NCI-H2227 treated with DMSO at 0.1 percent for 48 hours (cell line): ENCODE results near the gene SLC35E3.
A peak's percentile ranks its signal among the peaks of the same experiment; 100 is the strongest.

Source experiments
- DNase-seq: peaks from one replicate; lab custom pipeline; 2025; lab: John Stamatoyannopoulos, UW

Gene SLC35E3

DNA sequence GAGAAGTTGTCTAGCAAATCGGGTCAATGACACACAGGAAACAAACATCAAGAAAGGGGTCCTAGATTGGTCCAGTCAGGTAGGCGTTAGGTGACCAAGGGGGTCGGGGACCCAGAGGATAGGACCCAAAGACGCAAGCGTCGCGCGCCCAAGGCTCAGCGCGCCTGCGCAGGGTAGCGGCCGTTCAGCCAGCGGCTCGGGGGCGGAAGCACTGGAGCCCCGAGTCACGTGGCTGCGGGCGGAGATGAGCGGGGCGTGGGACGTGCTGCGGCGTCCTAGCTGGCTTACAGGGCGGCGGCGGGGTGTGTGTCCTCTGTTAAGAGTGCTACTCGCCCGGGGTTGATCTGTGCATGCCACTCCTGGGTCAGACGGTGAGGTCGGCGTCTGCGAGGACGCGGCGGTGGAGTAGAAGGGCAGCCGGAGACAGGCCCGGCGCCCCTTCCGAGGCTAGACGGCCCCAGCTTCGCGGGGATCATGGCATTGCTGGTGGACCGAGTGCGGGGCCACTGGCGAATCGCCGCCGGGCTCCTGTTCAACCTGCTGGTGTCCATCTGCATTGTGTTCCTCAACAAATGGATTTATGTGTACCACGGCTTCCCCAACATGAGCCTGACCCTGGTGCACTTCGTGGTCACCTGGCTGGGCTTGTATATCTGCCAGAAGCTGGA is at the start of gene SLC35E3:
TSS of gene SLC35E3 (plus strand) at position 273 of the 668 bp plus-strand sequence. CDS start at position 475, 202 bp downstream.
- DNase-seq, result peak; percentile 87

DNA sequence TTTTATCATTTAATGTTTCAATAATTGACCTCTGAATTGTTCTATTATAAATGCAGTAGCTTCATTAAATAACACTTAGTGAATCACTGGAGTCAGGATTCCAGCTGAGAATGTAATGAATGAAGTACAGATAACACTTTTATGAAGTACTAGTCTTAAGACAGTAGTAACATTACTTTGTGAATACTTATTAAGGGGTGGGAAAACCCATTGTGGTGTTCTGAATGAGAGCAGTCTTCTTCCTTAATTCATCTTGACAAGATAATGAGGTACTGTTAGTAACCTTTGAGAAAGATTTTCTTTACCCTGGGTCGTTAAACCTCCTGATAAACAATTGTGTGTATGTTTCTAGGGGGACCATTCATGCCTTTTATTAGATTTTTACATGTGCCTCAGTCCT is 46.5 kb upstream of the SLC35E3 start:
- DNase-seq, result no peak

DNA sequence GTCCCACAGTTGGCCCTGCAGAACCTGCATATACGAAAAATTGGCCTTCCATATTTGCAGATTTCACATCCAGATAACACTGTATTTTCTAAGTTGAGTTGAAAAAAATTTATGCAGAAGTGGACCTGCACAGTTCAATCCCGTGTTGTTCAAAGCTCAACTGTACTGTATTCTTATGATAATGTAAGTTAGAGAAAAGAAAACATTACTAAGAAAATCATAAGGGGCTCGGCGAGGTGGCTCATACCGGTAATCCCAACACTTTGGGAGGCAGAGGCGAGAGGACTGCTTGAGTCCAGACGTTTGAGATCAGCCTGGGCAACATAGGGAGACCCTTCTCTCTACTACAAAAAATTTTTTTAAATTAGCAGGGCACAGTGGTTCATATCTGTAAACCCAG is 18.2 kb upstream of the SLC35E3 start:
- DNase-seq, result no peak

DNA sequence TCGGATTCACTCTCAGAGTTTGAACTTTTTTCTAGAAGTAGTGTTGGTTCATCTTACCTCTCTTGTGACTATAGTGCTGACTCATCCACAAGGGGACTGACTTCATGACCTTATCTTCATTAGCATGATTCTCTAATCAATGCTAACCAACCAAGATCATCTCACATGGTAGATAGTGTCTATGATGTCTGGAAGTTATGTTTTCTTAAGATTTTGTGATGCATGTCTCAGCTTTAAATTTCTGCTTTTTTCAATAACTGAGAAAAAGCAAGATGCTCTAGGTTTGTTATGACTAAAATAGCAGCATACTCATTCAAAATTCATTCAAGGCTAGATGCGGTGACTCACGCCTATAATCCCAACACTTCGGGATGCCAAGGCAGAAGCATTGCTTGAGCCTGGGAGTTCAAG is 12.3 kb upstream of the SLC35E3 start:
- DNase-seq, result no peak

DNA sequence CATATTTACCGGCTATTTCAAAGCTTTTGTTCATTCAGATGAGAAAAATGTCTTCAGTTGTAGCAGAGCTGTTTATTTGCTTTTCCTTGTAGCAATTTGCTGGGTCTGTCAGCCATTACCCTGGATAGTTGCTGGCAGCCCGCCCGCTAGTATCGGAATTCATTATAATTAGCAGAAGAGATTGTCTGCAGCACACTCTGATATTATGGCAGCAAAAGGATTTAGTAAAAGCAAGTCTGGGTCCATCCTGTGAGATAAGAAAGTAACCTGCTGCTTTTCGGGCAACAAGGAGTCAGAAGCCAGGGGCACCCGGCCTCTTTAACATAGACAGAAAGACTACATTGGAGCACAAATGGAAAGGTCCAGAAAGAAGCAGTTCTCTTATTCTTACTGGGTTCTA is 6.1 kb upstream of the SLC35E3 start:
- no peak for DNase-seq

DNA sequence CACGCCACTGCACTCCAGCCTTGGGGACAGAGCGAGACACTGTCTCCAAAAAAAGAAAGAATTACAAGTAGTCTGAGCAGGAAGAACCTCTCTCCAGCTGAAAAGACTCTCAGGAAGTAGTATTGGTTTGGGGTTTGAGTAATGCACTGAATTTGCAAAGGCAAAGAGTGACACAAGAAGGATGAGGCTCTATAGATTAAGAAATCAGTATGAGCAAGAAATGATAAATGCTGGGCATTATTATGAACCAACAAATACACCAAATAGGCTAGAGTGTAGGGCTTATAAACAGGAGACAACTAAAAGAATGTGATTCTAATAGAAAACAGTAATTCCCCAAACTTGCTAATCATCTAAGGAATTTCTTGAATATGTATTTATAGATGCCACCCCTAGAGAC is 2.6 kb upstream of the SLC35E3 start:
- DNase-seq, result no peak

DNA sequence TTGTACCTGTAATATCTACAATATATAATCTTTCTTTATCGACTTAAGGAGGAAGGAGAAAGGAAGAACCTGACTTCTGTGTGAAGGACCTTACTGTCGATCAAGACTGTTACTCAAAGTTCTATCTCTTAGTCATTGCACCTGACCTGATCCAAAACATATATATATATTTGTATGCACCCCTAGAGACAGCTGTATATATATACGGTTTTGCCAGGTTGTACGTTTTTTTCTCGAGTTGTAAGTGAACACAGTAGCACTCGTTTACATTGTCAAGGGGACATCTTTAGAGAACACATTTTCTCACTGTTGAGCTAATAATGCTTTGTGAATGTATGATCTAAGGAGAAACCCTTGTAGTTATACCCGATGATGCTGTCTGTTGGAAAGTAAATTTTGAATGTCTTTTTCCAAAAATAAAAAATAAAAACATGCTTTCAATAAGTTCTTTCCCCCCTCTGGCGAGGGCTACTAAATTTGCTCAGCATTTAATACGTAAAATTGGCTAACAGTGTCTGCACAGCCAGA is 536 bp upstream of the SLC35E3 start:
- DNase-seq, result no peak

DNA sequence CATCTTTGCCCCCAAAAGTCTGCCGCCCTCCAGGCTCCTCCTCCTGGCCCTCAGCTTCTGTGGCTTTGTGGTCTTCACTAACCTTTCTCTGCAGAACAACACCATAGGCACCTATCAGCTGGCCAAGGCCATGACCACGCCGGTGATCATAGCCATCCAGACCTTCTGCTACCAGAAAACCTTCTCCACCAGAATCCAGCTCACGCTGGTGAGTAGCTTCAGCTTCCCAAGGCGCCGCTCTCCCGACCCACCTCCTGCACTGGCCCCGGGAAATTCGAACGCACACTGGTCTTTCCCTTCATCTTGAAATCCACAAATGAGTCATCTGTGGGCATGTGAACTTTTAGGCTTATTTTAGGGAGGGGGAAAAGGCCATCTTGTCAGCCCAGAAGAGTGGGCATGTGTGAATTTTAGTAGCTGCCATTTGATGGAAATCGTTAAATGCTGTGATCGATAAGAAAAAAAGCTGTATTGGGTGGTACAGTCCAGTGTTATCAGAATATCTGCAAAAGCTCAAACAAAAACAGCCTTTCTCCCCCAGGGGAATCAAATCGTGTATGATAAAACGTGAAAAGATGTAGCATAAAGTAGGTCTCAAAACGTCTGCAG is 700 bp downstream of the SLC35E3 start:
- DNase-seq, result peak; percentile 52

DNA sequence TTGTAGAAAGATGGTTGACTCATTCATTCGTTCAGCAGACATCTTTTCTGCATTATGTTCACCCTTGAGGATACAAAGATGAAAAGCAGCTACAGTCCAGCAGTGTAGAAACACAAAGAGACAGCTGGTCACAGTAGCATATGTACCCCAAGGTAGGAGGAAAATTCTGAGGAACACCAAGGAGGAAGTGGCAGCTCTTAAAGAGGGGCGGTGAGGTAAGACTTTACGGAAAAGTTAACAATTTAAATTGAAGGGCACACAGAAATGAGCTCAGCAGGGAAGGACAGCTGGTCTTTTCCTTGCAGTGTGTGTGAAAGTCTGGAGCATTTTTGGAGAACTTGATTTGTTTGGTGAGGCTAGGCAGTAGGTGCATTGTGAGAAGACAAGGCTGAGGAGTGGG is 3.5 kb downstream of the SLC35E3 start:
- DNase-seq, result no peak

DNA sequence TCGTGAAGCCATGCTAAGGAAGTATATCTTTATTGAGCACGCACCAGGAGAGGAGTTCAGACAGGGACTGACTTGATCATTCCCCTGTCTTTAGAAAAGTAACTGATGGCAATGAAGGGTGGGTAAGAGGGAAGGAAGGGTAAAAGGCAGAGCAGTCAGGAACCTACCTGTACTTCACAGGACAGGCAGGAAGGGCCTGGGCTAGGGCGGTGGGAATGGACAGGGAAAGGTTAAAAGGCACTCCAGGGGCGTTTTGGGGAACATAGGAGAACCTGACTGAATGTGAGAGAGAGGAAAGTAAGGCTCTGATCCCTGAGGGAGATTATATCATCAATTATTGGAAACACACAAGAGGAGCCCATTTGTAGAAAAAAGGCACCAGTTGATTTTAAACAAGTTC is 3.9 kb downstream of the SLC35E3 start:
- no peak for DNase-seq

DNA sequence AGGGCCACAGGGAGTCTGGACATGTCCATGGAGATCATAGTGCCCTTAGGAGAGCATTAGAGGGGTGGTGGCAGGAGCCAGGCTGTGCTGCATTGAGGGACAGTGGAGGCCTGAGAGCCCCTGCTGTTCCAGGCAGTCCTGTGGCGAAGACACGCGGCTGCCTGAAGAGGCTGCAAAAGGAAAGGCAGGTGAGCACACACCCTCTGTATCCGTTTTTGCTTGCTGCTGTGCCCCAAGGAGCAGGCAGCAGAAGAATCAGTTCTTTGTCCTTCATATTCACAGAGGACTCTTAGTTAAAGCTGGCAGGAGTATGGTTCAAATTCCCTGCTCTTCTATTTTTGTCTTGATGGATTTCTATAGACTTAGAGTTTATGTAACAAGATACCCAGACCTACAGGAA is 4.5 kb downstream of the SLC35E3 start:
- no peak for DNase-seq

DNA sequence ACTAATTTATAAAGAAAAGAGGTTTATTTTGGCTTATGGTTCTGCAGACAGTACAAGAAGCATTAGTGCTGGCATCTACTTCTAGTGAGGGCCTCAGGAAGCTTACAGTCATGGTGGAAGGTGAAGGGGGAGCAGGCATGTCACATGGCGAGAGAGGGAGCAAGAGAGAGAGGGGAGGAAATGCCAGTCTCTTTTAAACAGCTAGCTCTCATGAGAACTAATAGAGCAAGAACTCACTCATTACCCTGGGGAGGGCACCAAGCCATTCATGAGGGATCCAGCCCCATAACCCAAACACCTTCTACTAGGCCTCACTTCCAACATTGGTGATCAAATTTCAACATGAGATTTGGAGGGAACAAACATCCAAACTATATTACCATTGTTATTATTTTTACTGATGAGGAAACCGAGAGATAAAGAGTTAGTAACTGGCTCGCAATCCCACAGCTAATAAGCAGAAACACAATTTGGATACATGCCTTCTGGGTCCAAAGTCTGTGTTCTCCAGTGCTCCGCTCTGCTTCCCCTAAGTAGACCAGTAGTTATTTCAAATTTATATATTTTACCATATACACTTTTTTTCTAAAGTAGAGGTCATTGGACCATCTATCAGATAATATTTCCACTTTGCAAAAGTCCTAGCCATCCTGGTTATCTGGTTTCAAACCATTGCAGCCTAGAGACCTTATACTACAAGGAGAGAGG is 9.7 kb downstream of the SLC35E3 start:
- DNase-seq, result no peak

DNA sequence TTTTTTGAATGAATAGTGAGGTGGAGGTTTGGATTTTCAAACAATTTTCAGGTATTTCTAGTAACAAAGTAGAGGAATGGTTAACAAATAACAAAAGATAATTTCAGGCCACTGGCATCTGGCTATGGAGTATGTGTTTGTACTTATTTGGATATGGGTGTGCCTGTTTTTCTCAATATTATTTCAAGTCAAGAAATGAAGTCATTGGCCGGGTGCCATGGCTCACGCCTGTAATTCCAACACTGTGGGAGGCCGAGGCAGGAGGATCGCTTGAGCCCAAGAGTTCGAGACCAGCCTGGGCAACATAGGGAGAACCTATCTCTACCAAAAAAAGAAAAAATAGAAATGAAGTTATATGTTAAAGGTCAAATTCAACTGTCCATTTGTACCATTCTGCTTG is 13.9 kb downstream of the SLC35E3 start:
- DNase-seq, result no peak

DNA sequence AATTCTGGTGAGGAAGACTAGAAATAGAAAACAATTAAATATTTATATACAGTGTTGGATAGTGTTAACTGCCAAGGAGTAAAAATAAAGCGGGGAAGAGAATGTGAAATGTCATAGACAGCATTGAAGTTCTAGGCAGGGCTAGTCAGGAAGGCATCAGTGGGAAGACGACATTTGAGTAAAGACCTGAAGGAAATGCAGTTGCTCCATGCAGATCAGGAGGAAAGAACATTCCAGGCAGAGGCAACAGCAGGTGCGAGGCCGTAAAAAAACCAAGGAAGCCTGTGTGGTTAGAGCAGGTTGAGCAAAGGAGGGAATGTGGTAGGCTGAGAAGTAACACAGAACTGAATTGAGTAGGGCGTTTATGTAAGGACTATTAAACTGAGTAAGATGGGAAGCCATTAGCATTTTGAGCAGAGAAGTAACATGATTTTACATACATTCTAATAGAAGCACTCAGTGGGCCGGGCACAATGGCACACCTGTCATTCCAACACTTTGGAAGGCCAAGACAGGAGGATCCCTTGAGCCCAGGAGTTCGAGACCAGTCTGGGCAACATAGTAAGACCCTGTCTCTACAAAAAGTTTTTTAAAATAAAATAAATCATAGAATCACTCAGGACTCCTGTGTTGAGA is 14.9 kb downstream of the SLC35E3 start:
- no peak for DNase-seq

DNA sequence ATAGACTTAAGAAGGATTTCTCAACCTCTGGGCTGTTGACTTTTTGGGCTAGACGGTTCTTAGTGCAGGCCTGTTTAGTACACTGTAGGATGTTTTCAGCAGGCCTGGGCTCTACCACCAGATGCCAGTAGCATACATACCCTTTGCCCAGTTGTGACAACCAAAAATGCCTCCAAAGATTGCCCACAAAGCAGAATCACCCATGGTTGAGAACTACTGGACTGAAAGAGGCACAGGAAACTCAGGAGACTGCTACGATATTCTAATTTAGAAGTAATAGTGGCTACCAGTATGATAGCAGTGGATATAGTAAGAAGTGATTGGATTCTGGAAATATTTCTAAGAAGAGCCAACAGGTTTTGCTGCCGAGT is 15.5 kb downstream of the SLC35E3 start:
- DNase-seq, result no peak

DNA sequence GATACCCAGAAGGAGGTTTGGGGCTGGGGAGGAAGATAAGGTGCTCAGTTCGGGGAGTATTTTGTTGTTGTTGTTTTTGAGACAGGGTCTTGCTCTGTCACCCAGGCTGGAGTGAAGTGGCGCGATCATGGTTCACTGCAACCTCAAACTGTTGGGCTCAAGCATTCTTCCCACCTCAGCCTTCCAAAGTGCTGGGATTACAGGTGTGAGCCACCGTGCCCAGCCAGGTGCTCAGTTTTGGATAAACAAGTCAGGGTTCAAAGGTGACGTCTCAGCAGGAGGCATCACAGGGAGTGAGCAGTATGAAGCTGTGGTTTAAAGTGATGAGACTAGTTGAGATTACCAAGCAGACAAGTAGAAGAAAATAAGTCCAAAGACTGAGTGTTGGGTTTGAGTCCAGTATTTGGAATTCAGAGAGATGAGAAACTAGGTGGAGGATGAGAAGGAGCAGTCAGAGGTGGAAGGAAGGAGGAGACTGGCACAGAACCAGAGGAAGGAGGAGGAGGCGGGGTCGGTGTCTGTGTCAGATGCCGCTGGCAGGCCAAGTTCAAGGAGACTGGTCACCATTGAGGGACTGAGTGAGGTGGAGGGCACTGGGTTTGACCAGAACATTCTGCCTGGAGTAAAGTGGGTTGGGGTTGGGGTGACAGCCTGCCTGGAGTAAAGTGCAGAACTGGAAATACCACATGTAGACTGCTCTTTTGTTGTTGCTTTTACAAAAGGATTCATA is 16.1 kb downstream of the SLC35E3 start:
- no peak for DNase-seq

DNA sequence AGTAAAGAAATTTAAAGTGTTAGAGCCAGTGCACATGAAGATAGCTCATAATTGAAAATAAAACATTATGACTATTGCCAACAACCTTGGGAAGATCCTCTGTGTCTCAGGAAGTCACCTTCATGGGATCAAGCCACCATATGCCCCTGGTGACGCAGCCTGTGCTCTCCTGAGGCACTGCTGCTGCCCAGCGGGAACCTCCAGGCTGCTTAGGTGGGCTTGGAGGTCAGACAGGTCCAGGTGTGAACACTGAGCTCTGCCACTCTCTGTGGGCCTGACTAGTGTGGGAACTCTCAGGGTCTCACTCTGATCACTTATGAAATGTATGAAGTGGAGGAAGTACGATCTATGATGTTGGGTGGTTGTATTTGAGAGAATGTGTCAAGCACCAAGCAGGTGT is 16.7 kb downstream of the SLC35E3 start:
- no peak for DNase-seq

DNA sequence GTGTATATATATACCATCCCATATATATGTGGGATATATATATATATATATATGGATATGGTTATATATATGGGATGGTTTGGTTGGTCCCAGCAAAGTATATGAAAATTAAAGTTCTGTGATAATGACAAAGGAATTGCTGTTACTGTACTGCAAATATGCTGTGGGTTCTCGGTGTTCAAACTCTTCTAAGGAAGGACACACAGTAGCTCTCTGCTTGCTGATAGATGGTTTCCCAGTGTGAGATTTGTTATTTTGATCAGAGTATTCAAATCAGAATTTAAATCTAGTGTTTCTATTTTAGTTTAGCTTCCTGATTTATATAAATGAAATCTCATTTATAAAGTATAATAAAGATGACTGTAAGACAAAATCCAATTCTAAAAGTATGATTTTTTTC is 19.7 kb downstream of the SLC35E3 start:
- no peak for DNase-seq

DNA sequence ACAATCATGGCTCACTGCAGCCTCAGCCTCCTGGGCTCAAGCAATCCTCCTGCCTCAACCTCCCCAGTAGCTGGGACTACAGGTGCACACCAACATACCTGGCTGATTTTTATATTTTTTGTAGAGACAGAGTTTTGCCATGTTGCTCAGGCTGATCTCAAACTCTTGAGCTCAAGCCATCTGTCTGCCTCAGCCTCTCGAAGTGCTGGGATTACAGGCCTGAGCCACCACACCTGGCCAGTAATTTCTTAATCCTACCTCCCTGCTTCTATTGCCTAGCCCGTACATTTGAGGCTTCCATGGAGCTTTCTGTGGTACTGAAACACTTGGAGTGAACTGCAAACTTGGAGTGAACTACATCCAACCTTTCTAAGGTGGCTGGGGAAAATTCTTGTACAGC is 20.7 kb downstream of the SLC35E3 start:
- no peak for DNase-seq

DNA sequence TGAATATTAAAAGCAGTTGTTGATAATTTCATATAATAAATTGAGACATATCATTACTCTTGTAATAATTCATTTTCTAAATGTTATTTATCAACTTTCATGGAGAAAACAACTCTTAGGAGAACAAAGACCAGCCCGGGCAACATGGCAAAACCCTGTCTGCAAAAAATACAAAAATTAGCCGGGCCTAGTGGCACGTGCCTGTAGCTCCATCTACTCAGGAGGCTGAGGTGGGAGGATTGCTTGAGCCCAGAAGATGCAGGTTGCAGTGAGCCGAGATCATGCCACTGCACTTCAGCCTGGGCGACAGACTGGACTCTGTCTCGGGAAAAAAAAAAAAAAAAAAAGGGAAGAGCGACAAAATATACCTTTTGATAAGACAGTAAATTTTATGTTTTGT is 21.2 kb downstream of the SLC35E3 start:
- no peak for DNase-seq

DNA sequence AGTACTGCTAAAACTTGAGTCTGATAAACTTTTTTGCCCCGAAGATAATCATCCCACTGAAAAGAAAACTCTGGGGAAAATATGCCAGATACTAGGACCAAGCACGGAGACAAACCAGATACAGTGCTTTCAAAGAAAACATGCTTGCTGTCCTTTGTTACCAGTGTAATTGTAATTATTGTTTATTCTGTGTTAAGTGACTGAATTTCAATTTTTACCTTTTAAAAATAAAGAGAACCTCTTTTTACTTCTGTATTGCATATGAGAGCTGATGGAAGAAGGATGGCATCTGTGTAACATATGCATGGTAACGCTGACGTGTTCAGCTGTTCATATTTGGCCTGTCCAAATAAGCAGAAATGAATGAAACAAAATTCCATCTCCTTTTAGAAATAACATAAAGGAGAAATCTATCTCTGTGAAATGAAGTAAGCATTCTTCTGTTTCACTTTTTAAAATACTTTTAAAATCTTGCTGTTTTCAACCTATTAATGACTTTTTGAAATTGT is 22.5 kb downstream of the SLC35E3 start:
- DNase-seq, result no peak

DNA sequence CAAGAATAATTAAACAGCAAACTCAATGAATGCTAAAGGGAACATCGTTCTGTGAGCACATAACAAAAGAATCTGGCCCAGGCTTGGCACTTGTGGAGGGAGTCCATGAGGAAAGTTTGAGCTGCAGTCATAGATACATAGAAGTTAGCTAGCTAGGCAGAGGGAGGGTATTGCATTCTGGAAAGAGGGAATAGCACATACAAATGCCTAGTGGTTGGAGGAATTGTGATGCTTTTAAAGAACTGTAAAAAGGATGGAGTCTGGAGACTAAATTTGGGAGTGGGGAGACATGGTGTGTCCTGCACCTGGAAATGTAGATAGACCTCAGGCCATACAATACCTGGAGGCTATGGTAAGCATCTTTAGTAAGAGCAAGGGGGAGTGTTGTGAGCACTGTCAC is 24.0 kb downstream of the SLC35E3 start:
- DNase-seq, result no peak
